HG02798 (cell line): ENCODE results near the gene ST6GALNAC2.

Experiments used
- ATAC-seq: cut with Tn5 transposase; IDR thresholded peaks from one replicate; pipeline ENCODE4 v1.9.1; 2021; ENCODE audit warnings: mild to moderate bottlenecking; ENCODE audit not compliant: unreplicated experiment, poor library complexity

ST6GALNAC2 gene

DNA sequence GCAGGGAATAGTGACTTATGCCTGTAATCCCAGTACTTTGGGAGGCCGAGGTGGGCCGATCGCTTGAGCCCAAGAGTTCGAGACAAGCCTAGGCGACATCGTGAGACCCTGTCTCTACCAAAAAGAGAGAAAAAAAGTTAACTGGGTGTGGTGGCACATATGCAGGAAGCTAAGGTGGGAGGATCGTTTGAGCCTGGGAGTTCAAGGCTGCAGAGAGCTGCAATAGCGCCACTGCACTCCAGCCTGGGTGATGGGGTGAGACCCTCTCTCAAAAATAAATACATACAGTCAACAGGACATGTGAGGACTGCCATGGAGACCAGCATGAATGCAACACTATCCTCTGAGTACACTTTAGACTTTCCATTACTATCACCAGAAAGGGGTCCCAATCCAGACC lies 15.4 kb upstream of the ST6GALNAC2 start:
- ATAC-seq: no peak

- ATAC-seq: no peak
Measured at GRCh38 chr17:76599694-76600460, 14.2 kb upstream of the ST6GALNAC2 start.

GRCh38 chr17:76598004-76598439 lies 12.4 kb upstream of the ST6GALNAC2 start:
- no peak for ATAC-seq

GRCh38 chr17:76597156-76598003 lies 11.7 kb upstream of the ST6GALNAC2 start:
- ATAC-seq: no peak

- ATAC-seq: no peak
Measured at GRCh38 chr17:76594690-76595089, 9.0 kb upstream of the ST6GALNAC2 start.

GRCh38 chr17:76593959-76594358 lies 8.3 kb upstream of the ST6GALNAC2 start:
- ATAC-seq: no peak

- ATAC-seq: no peak
Measured at GRCh38 chr17:76593384-76593826, 7.7 kb upstream of the ST6GALNAC2 start.

- no peak for ATAC-seq
Measured at GRCh38 chr17:76588182-76588581, 2.5 kb upstream of the ST6GALNAC2 start.

GRCh38 chr17:76586741-76587487 lies 1.3 kb upstream of the ST6GALNAC2 start:
- ATAC-seq: no peak

- no peak for ATAC-seq
Measured at GRCh38 chr17:76585033-76585648, 519 bp downstream of the ST6GALNAC2 start.

- ATAC-seq: no peak
Measured at GRCh38 chr17:76584427-76585032, 1.1 kb downstream of the ST6GALNAC2 start.

- no peak for ATAC-seq
Measured at GRCh38 chr17:76582660-76583059, 3.0 kb downstream of the ST6GALNAC2 start.

- ATAC-seq: no peak
Measured at GRCh38 chr17:76581515-76581914, 4.1 kb downstream of the ST6GALNAC2 start.

GRCh38 chr17:76579281-76579680 lies 6.4 kb downstream of the ST6GALNAC2 start:
- no peak for ATAC-seq

DNA sequence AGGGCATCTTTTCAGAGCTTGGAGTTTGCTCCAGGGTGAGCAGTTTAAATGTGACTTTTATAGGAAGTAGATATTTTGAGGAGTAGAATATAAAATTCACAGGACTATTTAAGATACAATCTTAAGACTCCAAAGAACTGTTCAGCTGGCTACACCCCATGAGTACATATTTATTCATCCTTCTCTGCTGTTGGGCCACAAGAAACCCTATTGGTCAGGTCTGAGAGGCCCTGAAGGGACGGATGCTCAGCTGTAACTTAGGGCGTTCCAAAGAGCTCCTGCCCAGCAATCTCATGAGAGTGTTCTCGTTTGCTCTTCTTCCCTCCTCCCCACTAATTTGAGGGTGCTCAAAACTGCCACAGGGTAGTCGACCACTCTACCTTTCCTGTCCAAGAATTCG lies 7.3 kb downstream of the ST6GALNAC2 start:
- ATAC-seq: no peak

DNA sequence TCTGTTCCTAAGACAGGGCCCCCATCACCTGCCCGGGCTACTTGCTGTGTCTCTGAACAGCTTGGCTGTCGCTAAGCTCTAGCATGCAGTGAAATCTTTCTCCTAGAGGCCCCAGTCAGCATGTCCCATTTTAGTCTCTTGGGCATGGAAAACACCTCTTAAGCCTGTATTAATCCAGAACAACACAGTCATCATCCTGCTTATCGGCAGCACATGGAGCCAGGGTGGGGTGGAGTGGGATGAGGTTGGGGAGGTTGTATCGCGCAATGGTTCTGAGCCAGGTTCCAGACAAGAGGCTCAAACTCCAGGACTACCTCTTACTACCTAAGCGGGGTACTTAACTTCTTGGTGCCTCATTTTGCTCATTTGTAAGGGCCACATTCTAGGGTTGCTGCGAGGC lies 7.8 kb downstream of the ST6GALNAC2 start:
- ATAC-seq: no peak

DNA sequence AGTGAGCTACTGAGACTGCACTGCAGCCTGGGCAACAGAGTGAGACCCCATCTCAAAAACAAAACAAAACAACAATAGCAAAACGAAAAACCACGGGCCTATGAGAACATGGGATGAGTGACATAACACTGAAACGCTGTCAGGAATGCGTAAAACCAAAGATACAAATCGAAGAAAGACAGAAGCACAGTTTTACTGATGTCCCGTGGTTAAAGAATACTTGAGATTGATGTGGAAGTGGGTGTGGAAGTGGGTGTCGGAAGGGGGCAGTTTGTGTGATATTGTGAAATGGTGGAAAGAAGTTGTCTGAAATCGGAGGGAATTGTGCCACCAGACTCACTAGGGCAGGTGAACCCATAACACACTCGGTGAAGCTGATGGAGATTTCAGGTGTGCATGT lies 9.5 kb downstream of the ST6GALNAC2 start:
- ATAC-seq: no peak

DNA sequence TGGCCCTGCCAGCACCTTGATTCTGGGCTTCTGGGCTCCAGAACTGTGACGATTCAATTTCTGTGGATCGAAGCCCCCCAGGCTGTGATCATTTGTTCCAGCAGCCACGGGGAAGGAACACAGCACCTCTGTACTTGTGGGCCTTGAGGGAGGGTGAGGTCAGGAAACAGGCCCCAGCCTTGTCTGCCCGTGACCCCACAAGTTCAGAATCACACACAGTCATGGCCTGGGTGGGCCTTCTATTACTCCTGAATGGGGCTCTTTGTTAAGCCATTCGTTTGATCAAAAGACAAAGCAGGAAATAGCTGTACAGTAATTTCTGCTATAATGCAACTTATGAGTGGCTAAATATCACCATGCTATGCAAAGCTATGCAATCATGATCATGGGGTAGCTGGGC lies 10.1 kb downstream of the ST6GALNAC2 start:
- ATAC-seq: no peak

DNA sequence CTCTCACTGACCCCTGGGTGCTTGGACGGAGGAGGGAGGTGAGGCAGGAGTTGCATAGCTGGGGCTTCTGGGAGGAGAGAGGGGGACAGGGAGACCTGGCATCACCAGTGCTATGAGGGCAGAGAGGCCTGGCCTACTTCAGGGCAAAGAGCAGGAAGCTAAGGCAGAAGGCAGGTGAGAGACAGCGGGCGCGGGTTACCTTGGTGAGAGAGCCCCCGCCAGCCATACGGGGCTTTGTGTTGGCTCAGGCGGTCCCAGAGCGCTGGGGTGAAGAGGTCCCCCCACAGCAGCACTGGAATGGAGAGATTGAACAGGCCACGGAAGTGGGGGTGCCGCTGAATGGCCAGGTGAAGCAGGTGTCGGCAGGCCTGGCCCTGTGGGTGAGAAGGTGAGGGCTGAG lies 11.5 kb downstream of the ST6GALNAC2 start:
- no peak for ATAC-seq

- ATAC-seq: no peak
Measured at GRCh38 chr17:76573096-76573495, 12.6 kb downstream of the ST6GALNAC2 start.
